CD4-positive, alpha-beta T cell treated with Interleukin-21 for 1 hour (primary cell): ENCODE measurements around the gene YBX1.
"Not testable (repeated sequence)": the region's sequence is repeated elsewhere in the genome, so short reads cannot be mapped to it uniquely, and the experiment has no call there.

Experiments used
- DNase-seq: peaks from one replicate; pipeline ENCODE4 v3.0.0-alpha.2; 2020

YBX1 gene

DNA sequence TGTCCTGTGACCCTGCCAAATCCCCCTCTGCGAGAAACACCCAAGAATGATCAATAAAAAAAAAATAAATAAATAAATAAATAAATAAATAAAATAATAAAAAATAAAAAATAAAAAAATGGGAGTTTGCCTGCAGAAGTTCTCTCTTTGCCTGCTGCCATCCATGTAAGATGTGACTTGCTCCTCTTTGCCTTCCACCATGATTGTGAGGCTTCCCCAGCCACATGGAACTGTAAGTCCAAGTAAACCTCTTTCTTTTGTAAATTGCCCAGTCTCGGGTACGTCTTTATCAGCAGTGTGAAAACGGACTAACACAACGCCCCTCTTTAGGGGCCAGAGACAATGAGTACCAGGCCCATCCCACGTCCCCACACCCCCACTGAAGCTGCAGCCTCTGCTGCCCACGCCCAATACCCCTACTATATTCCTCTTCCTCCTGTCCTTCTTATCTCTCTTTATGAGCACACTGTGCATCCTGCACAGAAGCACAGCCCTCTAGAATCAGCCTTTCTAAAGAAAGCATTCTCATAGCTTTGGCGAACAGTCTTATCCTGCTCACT is 69.4 kb downstream of the YBX1 start:
- not testable (repeated sequence) for DNase-seq

DNA sequence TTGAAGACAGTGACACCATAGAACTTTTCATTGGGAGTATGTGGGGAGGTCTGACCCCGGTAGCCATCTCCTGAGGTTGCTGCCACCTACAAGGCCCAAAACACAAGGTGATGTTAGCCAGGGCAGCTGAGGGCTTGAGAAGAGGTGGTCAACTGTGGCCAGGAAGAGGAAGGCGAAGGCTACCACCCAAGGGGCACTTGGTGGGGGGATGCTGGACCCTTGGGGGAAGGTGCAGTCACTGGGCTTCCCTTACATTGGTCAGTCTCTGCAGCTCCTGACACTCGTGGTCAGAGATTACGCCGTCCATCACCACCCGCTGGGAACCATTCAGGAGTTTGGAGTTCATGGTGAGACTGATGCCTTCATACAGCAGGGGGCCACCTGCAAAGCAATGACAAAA is 70.1 kb downstream of the YBX1 start:
- no peak for DNase-seq

DNA sequence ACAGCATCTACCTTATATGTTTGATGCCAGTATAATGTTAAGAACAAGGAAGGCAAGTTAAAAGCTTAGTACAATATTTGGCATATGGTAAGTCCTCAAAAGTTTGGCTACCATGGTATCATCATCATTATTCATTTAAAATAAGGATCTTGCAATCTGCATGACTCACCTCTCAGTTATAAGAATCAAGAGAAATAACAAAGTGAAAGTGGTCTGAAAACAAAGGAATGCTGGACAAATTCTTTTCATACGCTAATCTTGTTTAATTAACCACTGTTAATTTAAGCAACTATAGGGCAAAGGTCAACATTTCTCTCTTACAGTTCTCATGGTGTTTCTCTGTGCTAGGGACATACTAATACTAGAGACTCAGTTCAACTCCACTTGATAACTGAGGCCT is 70.9 kb downstream of the YBX1 start:
- DNase-seq = no peak
